H1 (cell line): ENCODE measurements around the gene KAT8. TPM values are rescaled to one million over a fixed set of nuclear protein-coding genes. Genes with fewer than 3 reads are reported as not detected.

Experiments used
- CTCF ChIA-PET: fragments of 300-600 bp; sonication (Branson Sonifier 250); formaldehyde crosslinking; loops from one replicate; lab custom pipeline; 2021; ENCODE audit not compliant: partially characterized antibody; lab: Charles Lee
- POLR2A ChIA-PET: fragments of 300-600 bp; sonication (Branson Sonifier 250); formaldehyde crosslinking; loops from one replicate; lab custom pipeline; 2021; ENCODE audit warnings: inconsistent platforms; ENCODE audit not compliant: partially characterized antibody; lab: Charles Lee
- DNase-seq, 2 experiments: peaks; one replicate each; pipeline versions ENCODE4 v3.0.0 to v3.0.0-alpha.2; 2010 to 2022; ENCODE audit warnings: low spot score in 2 of 2, low read depth in 1 of 2, mixed read lengths in 1 of 2
- FAIRE-seq: peaks from 2 replicates; lab custom pipeline; 2011; peaks lifted over from hg19 to GRCh38; lab: Jason Lieb, UNC
- H2AFZ ChIP-seq: 2 replicates; pipeline ENCODE4 v1.8.1; 2012; ENCODE audit warnings: low read length, inconsistent platforms
- H2AK5ac ChIP-seq: 2 replicates; pipeline ENCODE4 v1.6.1; 2013; ENCODE audit warnings: low read depth, low read length
- H2BK120ac ChIP-seq: replicated peaks from 2 replicates; pipeline ENCODE3; 2013; ENCODE audit warnings: low read depth, low read length, inconsistent platforms
- H2BK12ac ChIP-seq: 2 replicates; pipeline ENCODE4 v1.6.1; 2013; ENCODE audit warnings: low read depth, low read length
- H2BK15ac ChIP-seq: 2 replicates; pipeline ENCODE4 v1.6.1; 2013; ENCODE audit warnings: low read length
- H2BK20ac ChIP-seq: 2 replicates; pipeline ENCODE4 v1.6.1; 2013; ENCODE audit warnings: low read length
- H2BK5ac ChIP-seq: 2 replicates; pipeline ENCODE4 v1.6.1; 2013; ENCODE audit warnings: low read depth, low read length
- H3K14ac ChIP-seq: 2 replicates; pipeline ENCODE4 v1.6.1; 2013; ENCODE audit warnings: inconsistent platforms; ENCODE audit not compliant: insufficient read length
- H3K18ac ChIP-seq: 2 replicates; pipeline ENCODE4 v1.6.1; 2013; ENCODE audit warnings: low read length; ENCODE audit errors: extremely low read depth
- H3K23ac ChIP-seq: 2 replicates; pipeline ENCODE4 v1.6.1; 2013; ENCODE audit warnings: inconsistent platforms; ENCODE audit not compliant: insufficient read length
- H3K23me2 ChIP-seq: 2 replicates; pipeline ENCODE4 v1.6.1; 2013; ENCODE audit warnings: low read depth, low read length
- H3K27ac ChIP-seq: 2 replicates; pipeline ENCODE4 v1.6.1; 2011; ENCODE audit warnings: low read depth, low read length, inconsistent platforms
- H3K27me3 ChIP-seq, 4 experiments: replicated peaks in 1 of 4; 1 replicate in 1 of 4; 2 replicates in 3 of 4; pipeline versions ENCODE4 v1.6.1 to v1.8.1; 2011 to 2013; ENCODE audit warnings: low read length in 3 of 4, mild to moderate bottlenecking in 3 of 4, inconsistent platforms in 2 of 4, mixed read lengths in 2 of 4, moderate library complexity in 1 of 4; ENCODE audit not compliant: control insufficient read depth in 3 of 4, insufficient read depth in 3 of 4; ENCODE audit errors: extremely low read depth in 1 of 4
- H3K36me3 ChIP-seq, 4 experiments: 2 replicates each; pipeline versions ENCODE4 v1.6.1 to v1.8.1; 2011 to 2013; ENCODE audit warnings: mild to moderate bottlenecking in 4 of 4, low read length in 3 of 4, moderate library complexity in 2 of 4, control low read depth in 1 of 4, inconsistent platforms in 1 of 4; ENCODE audit not compliant: insufficient read depth in 4 of 4, control insufficient read depth in 2 of 4
- H3K4ac ChIP-seq: replicated peaks from 2 replicates; pipeline ENCODE3; 2013; ENCODE audit warnings: low read length, low read depth, mixed read lengths, inconsistent platforms; ENCODE audit not compliant: insufficient read length
- H3K4me1 ChIP-seq, 4 experiments: replicated peaks in 1 of 4; 1 replicate in 1 of 4; 2 replicates in 3 of 4; pipeline versions ENCODE4 v1.6.1 to v1.8.1; 2011 to 2013; ENCODE audit warnings: low read length in 3 of 4, inconsistent platforms in 2 of 4, mixed read lengths in 1 of 4; ENCODE audit not compliant: insufficient read depth in 4 of 4, control insufficient read depth in 3 of 4
- H3K4me2 ChIP-seq, 2 experiments: 2 replicates each; pipeline versions ENCODE4 v1.6.1 to v1.8.1; 2011 to 2013; ENCODE audit warnings: low read depth in 2 of 2, low read length in 2 of 2, control low read depth in 1 of 2, inconsistent platforms in 1 of 2, mild to moderate bottlenecking in 1 of 2; ENCODE audit not compliant: insufficient read depth in 1 of 2
- H3K4me3 ChIP-seq, 4 experiments: fragments of 200-600, 300-600 bp in 1 of 4; sonication (generic), shearing (Covaris generic), sonication (Bioruptor Twin) in 1 of 4; 2 replicates each; pipeline versions ENCODE4 v1.5.1 to v1.8.1; 2011 to 2016; ENCODE audit warnings: low read length in 4 of 4, low read depth in 3 of 4, control low read depth in 2 of 4, inconsistent platforms in 2 of 4, mild to moderate bottlenecking in 2 of 4, mixed read lengths in 1 of 4, moderate library complexity in 1 of 4; ENCODE audit not compliant: insufficient read depth in 2 of 4; ENCODE audit errors: extremely low read depth in 1 of 4
- H3K56ac ChIP-seq: replicated peaks from 2 replicates; pipeline ENCODE3; 2013; ENCODE audit warnings: low read depth, mild to moderate bottlenecking, mixed read lengths, low read length, inconsistent platforms; ENCODE audit not compliant: insufficient read length
- H3K79me1 ChIP-seq: 2 replicates; pipeline ENCODE4 v1.6.1; 2013; ENCODE audit warnings: low read depth, low read length, control low read depth
- H3K79me2 ChIP-seq, 2 experiments: 2 replicates each; pipeline versions ENCODE4 v1.6.1 to v1.8.1; 2012 to 2013; ENCODE audit warnings: low read length in 2 of 2, mild to moderate bottlenecking in 2 of 2, inconsistent platforms in 1 of 2; ENCODE audit not compliant: insufficient read depth in 2 of 2, control insufficient read depth in 1 of 2
- H3K9ac ChIP-seq, 4 experiments: replicated peaks in 1 of 4; 1 replicate in 1 of 4; 2 replicates in 3 of 4; pipeline versions ENCODE4 v1.6.1 to v1.8.1; 2011 to 2013; ENCODE audit warnings: low read depth in 3 of 4, low read length in 3 of 4, control low read depth in 2 of 4, mild to moderate bottlenecking in 2 of 4, moderate library complexity in 2 of 4, inconsistent platforms in 1 of 4; ENCODE audit errors: extremely low read depth in 1 of 4
- H3K9me3 ChIP-seq, 2 experiments: 2 replicates each; pipeline versions ENCODE4 v1.6.1 to v1.8.1; 2012 to 2013; ENCODE audit warnings: mild to moderate bottlenecking in 2 of 2, moderate library complexity in 2 of 2, control low read depth in 1 of 2, inconsistent platforms in 1 of 2, low read depth in 1 of 2, low read length in 1 of 2, mixed read lengths in 1 of 2; ENCODE audit not compliant: insufficient read depth in 2 of 2
- H4K20me1 ChIP-seq, 2 experiments: replicated peaks in 1 of 2; 2 replicates each; pipeline versions ENCODE3 to v1.8.1; 2011 to 2013; ENCODE audit warnings: inconsistent platforms in 2 of 2, low read length in 2 of 2, mild to moderate bottlenecking in 1 of 2; ENCODE audit not compliant: insufficient read depth in 2 of 2, control insufficient read depth in 1 of 2
- H4K5ac ChIP-seq: 2 replicates; pipeline ENCODE4 v1.6.1; 2013; ENCODE audit warnings: low read length, low read depth, mixed read lengths, inconsistent platforms; ENCODE audit not compliant: insufficient read length
- H4K8ac ChIP-seq: 2 replicates; pipeline ENCODE4 v1.8.0; 2013; ENCODE audit warnings: mild to moderate bottlenecking, moderate library complexity, low read length, inconsistent platforms; ENCODE audit not compliant: insufficient read depth; ENCODE audit errors: extremely low read depth
- H4K91ac ChIP-seq: replicated peaks from 2 replicates; pipeline ENCODE3; 2013; ENCODE audit warnings: low read length, mixed read lengths, inconsistent platforms; ENCODE audit not compliant: insufficient read length
- CEBPB ChIP-seq: IDR thresholded peaks from 2 replicates; pipeline ENCODE4 v1.6.1; 2012; ENCODE audit warnings: low read depth, low read length
- CHD1 ChIP-seq: IDR thresholded peaks from 2 replicates; pipeline ENCODE4 v1.6.1; 2012; ENCODE audit warnings: low read depth, low read length, improper control_type of control experiment
- CHD2 ChIP-seq: IDR thresholded peaks from 2 replicates; pipeline ENCODE4 v1.6.1; 2012; ENCODE audit warnings: low read length, improper control_type of control experiment
- E2F6 ChIP-seq: IDR thresholded peaks from 2 replicates; pipeline ENCODE4 v1.6.1; 2012; ENCODE audit warnings: inconsistent platforms
- FOSL1 ChIP-seq: IDR thresholded peaks from 2 replicates; pipeline ENCODE4 v1.6.1; 2011; ENCODE audit warnings: mild to moderate bottlenecking, low read depth, low read length, moderate library complexity; ENCODE audit not compliant: insufficient read depth
- HDAC2 ChIP-seq, 2 experiments: fragments of 300-600 bp in 1 of 2; sonication (generic) in 1 of 2; IDR thresholded peaks; 2 replicates each; pipeline ENCODE4 v1.6.1; 2011 to 2012; ENCODE audit warnings: low read depth in 2 of 2, low read length in 2 of 2, mild to moderate bottlenecking in 2 of 2, moderate library complexity in 2 of 2, borderline replicate concordance in 1 of 2, inconsistent platforms in 1 of 2
- MAFK ChIP-seq: IDR thresholded peaks from 2 replicates; pipeline ENCODE4 v1.6.1; 2012; ENCODE audit warnings: low read depth, mild to moderate bottlenecking, improper control_type of control experiment, low read length
- POLR2AphosphoS5 ChIP-seq: IDR thresholded peaks from 2 replicates; pipeline ENCODE4 v1.6.1; 2011; ENCODE audit warnings: low read depth, low read length
- RFX5 ChIP-seq: IDR thresholded peaks from 2 replicates; pipeline ENCODE4 v1.6.1; 2011; ENCODE audit warnings: low read depth, low read length, improper control_type of control experiment, borderline replicate concordance
- SAP30 ChIP-seq: fragments of 300-600 bp; sonication (generic); IDR thresholded peaks from 2 replicates; pipeline ENCODE4 v1.7.1; 2012; ENCODE audit warnings: low read length, moderate library complexity, mild to moderate bottlenecking, inconsistent platforms; ENCODE audit not compliant: insufficient read depth, insufficient replicate concordance
- SP1 ChIP-seq: IDR thresholded peaks from 2 replicates; pipeline ENCODE4 v1.6.1; 2011; ENCODE audit warnings: low read depth, low read length
- TBP ChIP-seq: IDR thresholded peaks from 2 replicates; pipeline ENCODE4 v1.6.1; 2011; ENCODE audit warnings: low read depth, low read length, improper control_type of control experiment
- TCF12 ChIP-seq: IDR thresholded peaks from 2 replicates; pipeline ENCODE4 v1.6.1; 2011; ENCODE audit warnings: low read depth, mild to moderate bottlenecking, low read length
- TEAD4 ChIP-seq: IDR thresholded peaks from 2 replicates; pipeline ENCODE4 v1.6.1; 2012; ENCODE audit warnings: low read depth, low read length, inconsistent platforms, mixed read lengths
- WGBS, 2 experiments: shearing (Covaris generic) in 1 of 2; methylation state at CpG; one replicate each; pipeline versions ENCODE4 v1.1.6 to v1.1.7; 2013 to 2015; ENCODE audit warnings: low lambda C conversion rate in 2 of 2, mixed read lengths in 2 of 2, inconsistent platforms in 1 of 2, low coverage in 1 of 2, missing lambda C conversion rate in 1 of 2; ENCODE audit not compliant: insufficient replicate concordance in 2 of 2, insufficient coverage in 1 of 2, insufficient read length in 1 of 2; ENCODE audit errors: extremely low coverage in 1 of 2, missing lambda C conversion rate in 1 of 2; 5-methylcytosine and 5-hydroxymethylcytosine counted together
- polyA plus RNA-seq, 7 experiments: library from polyadenylated mRNA; depleted of rRNA in 3 of 7; stranded (reverse) in 5 of 7; unstranded in 2 of 7; fragments of >200 nt in 5 of 7; fragments of 200-250 nt in 2 of 7; gene quantifications; 1 replicate in 5 of 7; 2 replicates in 1 of 7; 4 replicates in 1 of 7; pipeline versions ENCODE4 v1.2.1 to v1.2.3, GENCODE V29; 2011 to 2013; ENCODE audit warnings: missing spikeins in 2 of 7, mixed read lengths in 2 of 7
- total RNA-seq: library from RNA; stranded (reverse); fragmentation: NEBNext Ultra II Directional; extraction: Animal tissue kit (Norgen Biotek cat#: 25700); gene quantifications from 2 replicates; pipeline ENCODE4 v1.2.1, GENCODE V29; 2021

The KAT8 gene
- total and polyA plus RNA-seq, 2 of the 8 experiments (the other 6 are each of a cell fraction or from before 2014, with no cell fraction given): 52.6 to 61.6 TPM

GRCh38 chr16:31087481-31087880, 30.0 kb upstream of the KAT8 start:
- Histone ChIP-seq H2BK15ac (no peak overlapping the region), H2BK20ac (no peak overlapping the region), H3K79me2 (peaks cover 0 to 2% of the 10 kb centered on the region in 2 experiments; a peak in 1 of 4 replicates), H3K4ac (no peak overlapping the region), H3K23ac (no peak overlapping the region), H3K4me1 (no peaks in the 10 kb centered on the region), H4K5ac (no peak overlapping the region), H4K91ac (no peak overlapping the region), H3K23me2 (no peaks in the 10 kb centered on the region), H3K79me1 (peaks cover 9% of the 10 kb centered on the region), H3K18ac (no peak overlapping the region), H3K27me3 (no peaks in the 10 kb centered on the region), H3K36me3 (peaks cover 0 to 18% (median 6%) of the 10 kb centered on the region in 4 experiments; a peak in 5 of 8 replicates), H4K20me1 (peaks cover 8 to 22% of the 10 kb centered on the region in 2 experiments), H2AK5ac (no peak overlapping the region), H2BK12ac (no peak overlapping the region), H2BK5ac (no peak overlapping the region), H3K9me3 (no peaks in the 10 kb centered on the region), H2BK120ac (no peak overlapping the region), H3K14ac (no peak overlapping the region), H3K56ac (no peak overlapping the region), H2AFZ (no peak overlapping the region), H3K4me3 (no peak overlapping the region), H3K9ac (no peak overlapping the region), H3K27ac (no peak overlapping the region), H4K8ac (no peak overlapping the region), H3K4me2 (no peak overlapping the region)
- CTCF ChIA-PET: interaction anchor here (1.2 to 3.0 kb wide), 2 partner anchors 8 to 73 kb away, joined by 3 to 14 read pairs; no protein-coding TSS in a partner anchor
- TF ChIP-seq FOSL1: no peak
- TF ChIP-seq RFX5: no peak
- TF ChIP-seq TBP: no peak
- no peak for TF ChIP-seq CHD1
- no peak for TF ChIP-seq CEBPB
- TF ChIP-seq E2F6: no peak
- TF ChIP-seq SAP30: no peak
- no peak for TF ChIP-seq SP1
- no peak for TF ChIP-seq HDAC2 (IDR thresholded peaks at IDR 0.05; ENCODE audit: borderline replicate concordance in 1 of 2, low read depth in 2 of 2, low read length in 2 of 2)
- TF ChIP-seq POLR2AphosphoS5: no peak
- TF ChIP-seq TEAD4: no peak
- no peak for TF ChIP-seq MAFK
- TF ChIP-seq TCF12: no peak
- no peak for TF ChIP-seq CHD2
- POLR2A ChIA-PET: interaction anchor here (1.1 to 1.9 kb wide), 4 partner anchors 10 to 97 kb away, joined by 3 to 6 read pairs (median 4); no protein-coding TSS in a partner anchor
- no peak for FAIRE-seq
- DNase-seq: no peak
- WGBS, 2 experiments: 88% methylated on average over 8 of the region's 8 CpGs; no CpG with 5 or more reads in 1 of the 2 experiments
